Measurements from ENCODE around the gene TPP2. TPM values are rescaled to one million over a fixed set of nuclear protein-coding genes. Genes with fewer than 3 reads are reported as not detected.

Gene TPP2
- total RNA-seq, 1 experiment from 2014 or later, result 35.1 TPM

DNA sequence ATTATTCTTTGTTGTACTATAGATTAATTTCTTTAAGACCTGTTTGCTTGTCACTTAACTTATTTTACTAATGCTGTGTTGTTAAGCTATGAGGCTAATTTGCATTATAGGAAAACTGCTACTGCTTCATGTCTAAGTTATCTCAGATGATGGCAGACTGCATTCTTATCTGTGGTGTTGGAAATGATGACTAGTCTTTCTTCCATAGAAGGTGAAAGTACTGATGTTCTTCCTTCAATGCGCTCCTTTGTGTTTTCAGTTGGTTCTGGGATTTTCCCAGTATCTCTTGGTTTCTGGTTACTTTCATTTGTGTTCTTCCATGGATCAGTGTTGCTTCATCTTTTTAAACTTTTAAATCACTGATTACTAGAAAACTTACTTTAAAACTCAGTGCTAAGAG lies 46.9 kb downstream of the TPP2 start:
- Histone ChIP-seq H3K27ac (no peak overlapping the region), H3F3A (ENCODE audit: insufficient read depth, low read depth) (no peaks in the 10 kb centered on the region), H3K4me1 (replicated peaks; ENCODE audit: insufficient read depth) (no peaks in the 10 kb centered on the region), H3K36me3 (ENCODE audit: low read depth) (peaks cover 20% of the 10 kb centered on the region), H2AFZ (no peak overlapping the region), H3K9me2 (ENCODE audit: insufficient read depth) (no peaks in the 10 kb centered on the region), H3K9me3 (ENCODE audit: insufficient read depth, low read depth) (no peaks in the 10 kb centered on the region), H3K4me3 (no peak overlapping the region), H3K79me2 (ENCODE audit: low read depth) (no peaks in the 10 kb centered on the region), H4K20me1 (ENCODE audit: insufficient read depth) (no peaks in the 10 kb centered on the region), H3K4me2 (no peak overlapping the region), H3K27me3 (ENCODE audit: insufficient read depth, low read depth) (no peaks in the 10 kb centered on the region)
- ChIA-PET CTCF (no interaction called here), POLR2A (ENCODE audit: unreplicated experiment) (no interaction called here)
- no peak for DNase-seq
- intact Hi-C loops (cut with micrococcal nuclease; ENCODE audit: unreplicated experiment), result no loop called here
- no peak for TF ChIP-seq EZH2 (IDR thresholded peaks at IDR 0.05; ENCODE audit: low read depth)
- TF ChIP-seq, protein P1, sequence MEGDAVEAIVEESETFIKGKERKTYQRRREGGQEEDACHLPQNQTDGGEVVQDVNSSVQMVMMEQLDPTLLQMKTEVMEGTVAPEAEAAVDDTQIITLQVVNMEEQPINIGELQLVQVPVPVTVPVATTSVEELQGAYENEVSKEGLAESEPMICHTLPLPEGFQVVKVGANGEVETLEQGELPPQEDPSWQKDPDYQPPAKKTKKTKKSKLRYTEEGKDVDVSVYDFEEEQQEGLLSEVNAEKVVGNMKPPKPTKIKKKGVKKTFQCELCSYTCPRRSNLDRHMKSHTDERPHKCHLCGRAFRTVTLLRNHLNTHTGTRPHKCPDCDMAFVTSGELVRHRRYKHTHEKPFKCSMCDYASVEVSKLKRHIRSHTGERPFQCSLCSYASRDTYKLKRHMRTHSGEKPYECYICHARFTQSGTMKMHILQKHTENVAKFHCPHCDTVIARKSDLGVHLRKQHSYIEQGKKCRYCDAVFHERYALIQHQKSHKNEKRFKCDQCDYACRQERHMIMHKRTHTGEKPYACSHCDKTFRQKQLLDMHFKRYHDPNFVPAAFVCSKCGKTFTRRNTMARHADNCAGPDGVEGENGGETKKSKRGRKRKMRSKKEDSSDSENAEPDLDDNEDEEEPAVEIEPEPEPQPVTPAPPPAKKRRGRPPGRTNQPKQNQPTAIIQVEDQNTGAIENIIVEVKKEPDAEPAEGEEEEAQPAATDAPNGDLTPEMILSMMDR (conservative IDR thresholded peaks at IDR 0.05), result no peak
- BruUV-seq (replicated peaks), result no TSS peak

DNA sequence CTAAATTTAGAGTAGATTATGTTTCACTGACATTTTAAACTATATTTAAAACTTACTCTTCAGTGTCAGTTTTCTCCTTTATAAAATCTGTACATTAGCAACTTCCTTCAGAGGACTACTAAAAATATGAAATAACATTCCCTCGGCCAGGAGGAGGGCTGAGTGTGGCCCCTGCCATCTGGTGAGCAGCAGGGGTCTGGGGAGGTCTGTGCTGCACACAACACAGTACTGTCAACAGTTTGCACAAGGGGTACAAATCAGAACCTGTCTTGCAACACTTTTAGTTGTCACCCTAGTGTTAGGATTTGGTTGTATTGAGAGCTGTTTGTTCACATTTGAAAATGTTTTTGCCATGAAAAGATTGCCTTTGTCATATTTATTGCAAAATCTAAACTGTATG lies 48.9 kb downstream of the TPP2 start:
- intact Hi-C loops (cut with micrococcal nuclease; ENCODE audit: unreplicated experiment), result no loop called here
- peaks cover 37% of the 10 kb centered on the region for H3K36me3 ChIP-seq (ENCODE audit: low read depth)
- no peaks in the 10 kb centered on the region for H3K9me2 ChIP-seq (ENCODE audit: insufficient read depth)
- no TSS peak for BruUV-seq (replicated peaks)
- no peaks in the 10 kb centered on the region for H3K27me3 ChIP-seq (ENCODE audit: insufficient read depth, low read depth)
- H4K20me1 ChIP-seq (ENCODE audit: insufficient read depth), result no peaks in the 10 kb centered on the region
- TF ChIP-seq EZH2 (IDR thresholded peaks at IDR 0.05; ENCODE audit: low read depth), result no peak
- TF ChIP-seq, protein P1 (conservative IDR thresholded peaks at IDR 0.05), result no peak
- H3K79me2 ChIP-seq (ENCODE audit: low read depth), result no peaks in the 10 kb centered on the region
- ChIA-PET CTCF (no interaction called here), POLR2A (ENCODE audit: unreplicated experiment) (no interaction called here)
- H3K4me2 ChIP-seq, result no peak overlapping the region
- H3F3A ChIP-seq (ENCODE audit: insufficient read depth, low read depth), result peaks cover 3% of the 10 kb centered on the region; the same call in 1 of the 2 replicates
- H2AFZ ChIP-seq, result no peak overlapping the region
- no peak overlapping the region for H3K4me3 ChIP-seq
- no peak overlapping the region for H3K27ac ChIP-seq
- DNase-seq, result no peak
- H3K4me1 ChIP-seq (replicated peaks; ENCODE audit: insufficient read depth), result peaks cover 2% of the 10 kb centered on the region; the same call in 1 of the 2 replicates
- no peaks in the 10 kb centered on the region for H3K9me3 ChIP-seq (ENCODE audit: insufficient read depth, low read depth)

DNA sequence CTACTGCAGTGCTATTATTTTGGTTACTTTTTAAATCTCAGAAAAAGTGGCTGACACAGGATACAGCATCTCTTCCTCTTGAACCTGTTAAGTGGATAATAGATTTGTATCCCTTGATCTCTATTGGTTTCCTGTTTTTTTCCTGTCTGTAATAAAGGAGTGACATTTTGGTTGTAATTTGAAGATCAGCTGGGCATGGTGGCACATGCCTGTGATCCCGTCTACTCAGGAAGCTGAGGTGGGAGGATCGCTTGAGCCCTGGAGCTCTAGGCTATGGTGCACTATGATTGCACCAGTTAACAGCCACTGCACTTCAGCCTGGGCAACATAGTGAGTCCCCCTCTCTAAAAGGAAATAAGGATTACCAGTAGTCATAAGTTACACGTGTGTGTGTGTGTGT lies 51.3 kb downstream of the TPP2 start:
- intact Hi-C loops (cut with micrococcal nuclease; ENCODE audit: unreplicated experiment), result no loop called here
- TF ChIP-seq, protein P1 (conservative IDR thresholded peaks at IDR 0.05), result no peak
- no peak for TF ChIP-seq EZH2 (IDR thresholded peaks at IDR 0.05; ENCODE audit: low read depth)
- Histone ChIP-seq H3K4me2 (no peak overlapping the region), H4K20me1 (ENCODE audit: insufficient read depth) (0 out of 2 replicates have a peak, but pooled peaks cover 5% of the 10 kb centered on the region), H3K36me3 (ENCODE audit: low read depth) (peaks cover 37% of the 10 kb centered on the region), H3K27me3 (ENCODE audit: insufficient read depth, low read depth) (no peaks in the 10 kb centered on the region), H3K9me2 (ENCODE audit: insufficient read depth) (no peaks in the 10 kb centered on the region), H3K4me1 (replicated peaks; ENCODE audit: insufficient read depth) (peaks cover 12% of the 10 kb centered on the region), H3K79me2 (ENCODE audit: low read depth) (no peaks in the 10 kb centered on the region), H3K9me3 (ENCODE audit: insufficient read depth, low read depth) (no peaks in the 10 kb centered on the region), H3K27ac (no peak overlapping the region), H3F3A (ENCODE audit: insufficient read depth, low read depth) (peaks cover 11% of the 10 kb centered on the region; the same call in 1 of the 2 replicates), H2AFZ (no peak overlapping the region), H3K4me3 (no peak overlapping the region)
- DNase-seq, result no peak
- no TSS peak for BruUV-seq (replicated peaks)
- POLR2A ChIA-PET (ENCODE audit: unreplicated experiment), result no interaction called here
- CTCF ChIA-PET, result interaction anchor here (0.6 kb wide), 1 partner anchor 77 kb away, joined by 3 read pairs; no protein-coding TSS in a partner anchor
